Measurements from ENCODE around the gene PBXIP1. TPM values are rescaled to one million over a fixed set of nuclear protein-coding genes. Genes with fewer than 3 reads are reported as not detected.

Gene PBXIP1
- total and polyA plus RNA-seq, 2 of the 13 experiments (the other 11 are each of a cell fraction or from before 2014, with no cell fraction given): 16.3 to 31.9 TPM

GRCh38 chr1:154955718-154956543, at the start of gene PBXIP1 (continued):
- TF ChIP-seq GATAD1 (CRISPR knock-in tag; IDR thresholded peaks at IDR 0.05): peak; percentile 64
- no peak for TF ChIP-seq TBP (CRISPR knock-in tag; IDR thresholded peaks at IDR 0.05)
- TF ChIP-seq ZFX (CRISPR knock-in tag; IDR thresholded peaks at IDR 0.05; ENCODE audit: low read depth): peak; percentile 32; the same call in 1 of the 2 replicates
- no peak for TF ChIP-seq ZNF709 (CRISPR knock-in tag; IDR thresholded peaks at IDR 0.05)
- TF ChIP-seq ZMYM2 (CRISPR knock-in tag; IDR thresholded peaks at IDR 0.05): no peak
- no peak for TF ChIP-seq ZNF737 (CRISPR knock-in tag; IDR thresholded peaks at IDR 0.05; ENCODE audit: borderline replicate concordance)
- no peak for TF ChIP-seq ZNF550 (CRISPR knock-in tag; IDR thresholded peaks at IDR 0.05; ENCODE audit: borderline replicate concordance)
- TF ChIP-seq ZNF253 (CRISPR knock-in tag; IDR thresholded peaks at IDR 0.05; ENCODE audit: borderline replicate concordance): no peak
- peak; percentile 76; the same call in 1 of the 2 replicates for TF ChIP-seq ZNF335 (CRISPR knock-in tag; IDR thresholded peaks at IDR 0.05)
- no peak for TF ChIP-seq ZFP62 (CRISPR knock-in tag; IDR thresholded peaks at IDR 0.05)
- no peak for TF ChIP-seq DMTF1 (CRISPR knock-in tag; IDR thresholded peaks at IDR 0.05)
- TF ChIP-seq ZNF598 (CRISPR knock-in tag; IDR thresholded peaks at IDR 0.05; ENCODE audit: borderline replicate concordance): no peak
- TF ChIP-seq ZMYM4 (CRISPR knock-in tag; IDR thresholded peaks at IDR 0.05): no peak
- no peak for TF ChIP-seq ZNF414 (CRISPR knock-in tag; IDR thresholded peaks at IDR 0.05)
- TF ChIP-seq ZNF160 (CRISPR knock-in tag; IDR thresholded peaks at IDR 0.05): no peak
- TF ChIP-seq ZNF772 (CRISPR knock-in tag; IDR thresholded peaks at IDR 0.05): no peak
- TF ChIP-seq PRDM15 (CRISPR knock-in tag; IDR thresholded peaks at IDR 0.05): peak; percentile 47; the same call in 1 of the 2 replicates
- no peak for TF ChIP-seq ZNF234 (CRISPR knock-in tag; conservative IDR thresholded peaks at IDR 0.05)
- no peak for TF ChIP-seq ZFP90 (CRISPR knock-in tag; IDR thresholded peaks at IDR 0.05; ENCODE audit: borderline replicate concordance)
- TF ChIP-seq POGZ (CRISPR knock-in tag; IDR thresholded peaks at IDR 0.05): no peak
- TF ChIP-seq FOXP1 (IDR thresholded peaks at IDR 0.05): no peak
- TF ChIP-seq FOXP1 (CRISPR knock-in tag; IDR thresholded peaks at IDR 0.05): no peak
- TF ChIP-seq NFYC (CRISPR knock-in tag; IDR thresholded peaks at IDR 0.05): peak; percentile 89
